SH-SY5Y (cell line): ENCODE data around the gene POU6F1.

Experiments
- GATA2 ChIP-seq: IDR thresholded peaks from 2 replicates; pipeline ENCODE4 v1.6.1; 2011; ENCODE audit warnings: mild to moderate bottlenecking, low read depth, low read length
- GATA3 ChIP-seq: IDR thresholded peaks from 2 replicates; pipeline ENCODE4 v1.6.1; 2011; ENCODE audit warnings: low read depth, mild to moderate bottlenecking, low read length, moderate library complexity

The POU6F1 gene

GRCh38 chr12:51191516-51192283 is 26.2 kb downstream of the POU6F1 start:
- TF ChIP-seq GATA3 (no peak), GATA2 (no peak)

DNA sequence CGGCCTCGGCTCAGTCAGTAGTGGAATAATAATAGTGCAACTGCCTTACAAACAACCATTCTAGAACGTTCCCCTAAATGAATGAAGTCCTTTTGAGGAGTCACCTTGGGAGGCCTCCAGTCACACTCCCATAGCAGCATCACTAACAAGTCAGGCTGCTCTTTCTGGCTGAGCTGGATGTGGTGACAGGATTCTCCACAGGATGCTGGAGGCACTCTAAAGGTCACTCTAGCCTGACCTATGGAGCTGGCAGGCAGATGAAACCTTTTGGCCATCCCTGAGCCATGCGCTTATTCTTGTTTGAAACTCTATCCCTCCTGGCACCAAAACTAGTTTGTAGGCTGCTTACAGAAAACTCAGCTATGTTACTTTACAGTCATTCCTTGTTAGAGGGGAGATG is 27.0 kb downstream of the POU6F1 start:
- TF ChIP-seq GATA3 (no peak), GATA2 (no peak)

GRCh38 chr12:51189790-51190355 is 28.0 kb downstream of the POU6F1 start:
- TF ChIP-seq GATA2 (no peak), GATA3 (no peak)

GRCh38 chr12:51188359-51189051 is 29.4 kb downstream of the POU6F1 start:
- TF ChIP-seq GATA3: no peak
- no peak for TF ChIP-seq GATA2

DNA sequence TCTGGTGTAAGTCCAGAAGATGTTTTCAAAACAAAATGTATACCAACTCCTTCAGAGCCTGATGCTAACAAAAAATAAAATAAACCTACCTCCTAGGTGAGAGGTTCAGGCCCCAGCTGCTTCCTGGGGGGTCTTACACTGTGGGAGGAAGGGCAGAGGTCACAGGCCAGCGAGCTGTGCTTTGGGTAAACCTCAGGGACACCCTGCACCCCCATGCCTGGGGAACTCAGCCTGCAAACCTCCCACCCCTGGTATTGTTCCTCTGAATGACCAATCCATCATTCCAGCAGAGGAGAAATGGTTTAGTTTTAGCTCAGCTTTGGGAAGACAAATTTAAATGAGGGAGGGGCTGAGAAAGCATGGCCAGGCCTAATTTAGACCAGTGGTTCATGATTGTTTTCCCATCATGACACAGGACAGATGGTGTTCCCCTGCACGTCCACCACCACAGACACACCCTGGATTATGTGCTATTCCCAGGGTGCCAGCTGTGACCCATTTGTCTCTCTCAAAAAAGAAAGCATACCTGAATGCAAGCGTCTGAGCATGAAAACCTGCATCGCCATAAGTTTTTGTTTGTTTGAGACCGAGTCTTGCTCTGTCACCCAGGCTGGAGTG is 30.4 kb downstream of the POU6F1 start:
- TF ChIP-seq GATA3 (no peak), GATA2 (no peak)

DNA sequence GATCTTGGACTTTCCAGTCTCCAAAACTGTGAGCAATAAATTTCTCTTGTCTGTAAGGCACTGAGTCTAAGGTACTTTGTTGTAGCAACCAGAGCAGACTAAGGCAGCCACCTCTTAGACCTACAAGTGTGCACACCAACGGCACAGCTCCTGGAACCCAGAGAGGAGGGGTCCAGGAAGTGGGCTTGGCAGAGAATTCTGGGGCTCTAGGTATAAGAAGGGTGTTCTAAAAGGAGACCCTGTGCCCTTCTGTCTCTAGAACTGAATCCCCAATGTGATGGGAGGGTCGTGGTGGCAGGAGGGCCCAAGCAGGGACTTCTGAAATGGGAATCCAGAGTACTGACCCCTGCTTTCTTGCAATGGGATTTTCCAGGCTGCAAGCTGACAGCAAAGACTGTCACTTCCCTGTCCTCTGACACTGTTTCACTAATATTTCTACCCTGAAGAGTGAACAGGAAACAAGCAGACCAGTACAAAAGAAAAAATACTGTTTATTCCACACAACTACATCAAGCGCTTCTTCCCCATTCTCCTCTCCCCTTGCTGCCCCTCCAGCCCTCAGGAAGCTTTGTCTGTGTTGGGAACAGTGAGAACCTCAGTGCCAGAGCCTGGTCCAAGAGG is 31.3 kb downstream of the POU6F1 start:
- TF ChIP-seq GATA3 (no peak), GATA2 (no peak)

DNA sequence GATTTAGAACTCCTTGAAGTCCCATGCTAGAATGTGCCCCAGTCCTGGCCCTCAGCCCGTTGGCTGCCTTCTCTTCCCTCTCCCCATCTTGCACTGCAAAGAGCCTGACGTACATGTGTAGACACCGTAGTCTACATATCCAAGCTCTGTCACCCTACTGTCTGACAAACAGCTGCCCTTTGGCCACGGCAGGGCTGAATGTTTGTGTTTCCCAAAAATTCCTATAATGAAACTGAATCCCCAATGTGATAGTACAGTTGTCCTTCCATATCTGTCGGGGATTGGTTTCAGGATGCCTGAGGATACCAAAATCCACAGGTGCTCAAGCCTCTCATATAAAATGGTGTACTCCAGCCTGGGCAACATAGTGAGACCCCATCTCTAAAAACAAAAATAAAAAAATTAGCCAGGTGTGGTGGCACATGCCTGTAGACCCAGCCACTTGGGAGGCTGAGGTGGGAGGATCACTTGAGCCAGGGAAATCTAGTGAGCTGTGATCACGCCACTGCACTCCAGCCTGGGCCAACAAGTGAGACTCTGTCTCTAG is 32.6 kb downstream of the POU6F1 start:
- TF ChIP-seq GATA2 (no peak), GATA3 (no peak)

GRCh38 chr12:51183816-51184215 is 34.0 kb downstream of the POU6F1 start:
- TF ChIP-seq GATA2 (no peak), GATA3 (no peak)

DNA sequence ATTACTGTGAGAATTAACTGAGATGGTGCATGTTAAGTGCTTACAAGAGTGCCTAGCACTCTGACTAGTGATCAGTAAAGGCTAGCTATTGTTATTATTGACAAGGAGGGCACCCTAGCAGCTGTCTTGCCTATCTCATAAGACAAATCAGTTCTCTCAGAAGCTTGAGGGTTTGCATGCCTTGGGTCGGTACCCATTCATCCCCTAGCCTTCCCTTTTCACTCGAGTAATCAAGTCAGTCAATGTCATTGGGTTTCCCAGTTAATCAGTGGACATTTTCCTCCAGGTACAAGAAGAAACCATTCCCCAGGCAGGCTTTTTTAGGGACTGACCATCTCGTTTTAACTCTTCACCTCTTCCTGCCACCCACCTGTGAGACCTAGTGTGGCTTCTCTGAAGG is 34.5 kb downstream of the POU6F1 start:
- TF ChIP-seq GATA3: no peak
- no peak for TF ChIP-seq GATA2

DNA sequence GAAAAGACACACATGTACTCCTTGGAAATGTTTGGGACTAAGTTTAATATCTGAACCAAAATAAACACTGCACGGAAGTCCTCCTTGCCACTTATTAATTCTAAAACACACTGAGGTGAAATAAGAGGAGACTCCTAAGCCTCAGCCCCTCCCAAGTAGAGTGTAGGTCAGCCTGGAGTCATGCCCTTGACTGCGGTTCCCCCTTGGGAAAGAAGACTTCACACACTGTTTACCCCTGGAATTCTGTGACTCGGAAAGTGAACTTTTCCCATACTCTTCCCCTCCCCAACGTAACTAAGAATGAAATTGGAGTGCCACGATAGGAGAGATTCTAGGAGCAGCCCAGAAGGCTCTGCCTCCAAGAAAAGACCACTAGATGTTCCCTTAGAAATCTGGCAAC is 36.3 kb downstream of the POU6F1 start:
- TF ChIP-seq GATA3: no peak
- no peak for TF ChIP-seq GATA2

DNA sequence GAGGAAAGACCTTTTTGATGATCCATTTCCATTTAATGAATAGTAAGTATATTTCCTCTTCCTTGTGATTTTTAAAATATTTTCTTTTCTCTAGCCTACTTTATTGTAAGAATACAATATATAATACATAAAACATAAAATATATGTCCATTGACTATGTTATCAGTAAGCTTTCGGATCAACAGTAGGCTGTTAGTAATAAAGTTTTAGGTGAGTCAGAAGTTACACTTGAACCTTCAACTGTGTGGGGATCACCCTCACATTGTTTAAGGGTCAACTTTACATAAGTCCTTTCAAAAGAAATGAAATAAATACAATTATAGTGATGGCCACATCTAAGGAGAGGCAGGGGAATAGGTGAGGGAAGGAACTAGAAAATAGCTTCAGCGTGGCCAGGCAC is 40.0 kb downstream of the POU6F1 start:
- no peak for TF ChIP-seq GATA3

DNA sequence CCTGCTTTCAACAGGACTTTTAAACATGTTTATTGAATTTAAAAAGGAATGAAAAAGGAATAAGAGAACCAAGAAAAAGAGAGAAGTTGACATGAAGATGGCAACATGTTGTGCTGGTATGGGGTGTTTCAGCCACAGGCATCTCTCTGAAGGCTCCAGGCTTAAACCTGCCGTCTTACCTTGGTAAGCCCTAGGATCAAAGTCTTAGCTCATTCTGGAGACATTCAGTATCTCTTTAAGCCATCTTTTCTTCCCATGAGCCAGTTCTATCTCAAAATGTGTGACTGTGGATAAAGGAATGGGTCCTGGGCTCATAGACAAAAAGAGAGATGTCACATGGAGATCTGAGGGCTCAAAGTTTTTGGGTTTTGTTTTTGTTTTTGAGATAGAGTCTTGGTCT is 43.4 kb downstream of the POU6F1 start:
- TF ChIP-seq GATA2 (no peak), GATA3 (no peak)

DNA sequence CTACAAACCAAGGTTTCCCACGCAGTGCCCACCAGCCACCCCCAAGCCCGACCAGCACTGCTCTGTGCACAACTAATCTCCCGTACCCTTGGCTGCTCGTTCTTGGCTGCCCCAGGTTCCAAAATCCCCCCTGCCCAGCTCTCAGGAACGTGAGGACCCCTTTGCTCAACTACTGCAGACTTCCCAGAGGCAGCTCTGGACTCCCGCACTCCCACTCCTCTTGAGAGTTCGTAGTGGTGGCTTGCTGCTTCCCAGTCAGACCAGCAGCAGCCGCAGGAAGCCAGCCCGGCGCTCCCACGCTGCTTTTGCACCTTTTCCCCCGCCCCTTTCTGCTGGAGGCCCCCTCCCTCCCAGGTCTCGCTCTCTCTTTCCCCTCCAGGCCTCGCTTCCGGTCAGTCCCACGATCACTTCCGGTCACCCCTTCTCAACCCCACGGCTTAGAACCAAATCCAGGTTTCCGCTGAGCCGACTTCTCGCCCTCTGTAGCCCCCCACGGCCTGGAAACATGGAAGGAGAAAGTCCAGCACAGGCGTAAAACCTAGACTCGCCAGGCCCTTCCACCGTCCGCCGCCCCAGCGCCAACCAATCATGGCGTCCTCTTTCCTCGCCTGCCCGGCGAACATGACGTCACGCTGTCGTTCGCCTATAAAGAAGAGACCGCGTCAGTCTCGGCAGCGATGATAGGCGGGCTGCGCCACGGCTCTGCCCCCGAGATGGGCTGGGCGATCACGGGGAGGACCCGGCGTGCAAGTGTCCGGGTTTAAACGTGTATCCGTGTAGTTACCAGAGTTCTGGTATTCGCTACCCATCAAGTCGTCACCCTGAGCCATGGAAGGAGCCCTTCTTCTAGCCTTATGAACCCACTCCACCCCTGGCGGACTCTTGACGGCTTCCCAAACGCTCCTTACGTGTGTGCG is 45.1 kb downstream of the POU6F1 start, which contains the start of gene TFCP2:
Gene TFCP2 (minus strand): TSS at position 621 of the 917 bp plus-strand sequence. CDS start 713 bp downstream, outside the sequence.
- no peak for TF ChIP-seq GATA3
- no peak for TF ChIP-seq GATA2
